ENCODE results near the gene ICA1L. TPM values are rescaled to one million over a fixed set of nuclear protein-coding genes. Genes with fewer than 3 reads are reported as not detected.
"Not testable (repeated sequence)": the region's sequence is repeated elsewhere in the genome, so short reads cannot be mapped to it uniquely, and the experiment has no call there.

The ICA1L gene
- total RNA-seq, 3 donors from 2014 or later = 1.6 to 12.7 (median 2.6) TPM

DNA sequence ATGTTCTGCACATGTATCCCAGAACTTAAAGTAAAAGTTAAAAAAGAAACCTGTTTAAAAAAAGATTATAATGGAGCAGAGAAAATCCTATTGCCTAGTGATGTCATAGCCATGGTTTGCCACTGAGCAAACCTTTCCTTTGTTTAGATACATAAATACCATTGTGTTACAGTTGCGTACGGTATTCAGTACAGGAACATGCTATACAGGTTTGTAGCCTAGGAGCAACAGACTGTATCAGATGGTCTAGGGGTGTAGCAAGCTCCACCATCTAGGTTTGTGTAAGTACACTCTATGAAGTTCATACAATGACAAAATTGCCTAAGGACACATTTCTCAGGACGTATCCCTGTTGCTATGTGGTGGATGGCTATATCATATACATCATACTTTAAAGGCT is 13.0 kb downstream of the ICA1L start:
- no peak for DNase-seq
- Histone ChIP-seq H3K4me3 (no peak overlapping the region), H3K9me3 (no peaks in the 10 kb centered on the region), H3K4me1 (ENCODE audit: low read depth) (no peaks in the 10 kb centered on the region), H3K36me3 (ENCODE audit: low read depth) (no peaks in the 10 kb centered on the region)
- TF ChIP-seq CTCF (IDR thresholded peaks at IDR 0.05) = no peak
- no peak for ATAC-seq
- intact Hi-C loops (cut with DNase I, micrococcal nuclease) = no loop called here

DNA sequence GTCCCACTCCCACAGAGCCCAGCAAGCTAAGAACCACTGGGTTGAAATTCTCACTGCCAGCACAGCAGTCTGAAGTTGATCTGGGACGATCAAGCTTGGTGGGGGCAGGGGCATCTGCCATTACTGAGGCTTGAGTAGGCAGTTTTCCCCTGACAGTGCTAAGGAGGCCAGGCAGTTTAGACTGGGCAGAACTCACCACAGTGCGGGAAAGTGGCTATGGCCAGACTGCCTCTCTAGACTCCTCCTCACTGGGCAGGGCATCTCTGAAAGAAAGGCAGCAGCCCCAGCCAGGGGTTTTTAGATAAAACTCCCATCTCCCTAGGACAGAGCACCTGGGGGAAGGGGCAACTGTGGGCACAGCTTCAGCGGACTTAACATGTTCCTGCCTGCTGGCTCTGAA is 22.2 kb downstream of the ICA1L start:
- DNase-seq; H3K4me3 ChIP-seq; H3K36me3 ChIP-seq (ENCODE audit: low read depth); H3K9me3 ChIP-seq; ATAC-seq; intact Hi-C loops (cut with DNase I, micrococcal nuclease); H3K4me1 ChIP-seq (ENCODE audit: low read depth): not testable (repeated sequence)

GRCh38 chr2:202848813-202849212 is 22.8 kb downstream of the ICA1L start:
- intact Hi-C loops (cut with DNase I, micrococcal nuclease) = no loop called here
- ATAC-seq = no peak
- Histone ChIP-seq H3K4me3 (no peak overlapping the region), H3K36me3 (ENCODE audit: low read depth) (no peaks in the 10 kb centered on the region), H3K4me1 (ENCODE audit: low read depth) (no peaks in the 10 kb centered on the region), H3K9me3 (no peaks in the 10 kb centered on the region)
- no peak for TF ChIP-seq CTCF (IDR thresholded peaks at IDR 0.05)
- DNase-seq = no peak

- Histone ChIP-seq H3K9me3 (no peaks in the 10 kb centered on the region), H3K36me3 (ENCODE audit: low read depth) (no peaks in the 10 kb centered on the region), H3K4me1 (ENCODE audit: low read depth) (no peaks in the 10 kb centered on the region), H3K4me3 (no peak overlapping the region)
- intact Hi-C loops (cut with DNase I, micrococcal nuclease) = no loop called here
- TF ChIP-seq CTCF (IDR thresholded peaks at IDR 0.05) = no peak
- DNase-seq = no peak
- ATAC-seq = no peak
Observed at GRCh38 chr2:202847693-202848524, 23.7 kb downstream of the ICA1L start.

DNA sequence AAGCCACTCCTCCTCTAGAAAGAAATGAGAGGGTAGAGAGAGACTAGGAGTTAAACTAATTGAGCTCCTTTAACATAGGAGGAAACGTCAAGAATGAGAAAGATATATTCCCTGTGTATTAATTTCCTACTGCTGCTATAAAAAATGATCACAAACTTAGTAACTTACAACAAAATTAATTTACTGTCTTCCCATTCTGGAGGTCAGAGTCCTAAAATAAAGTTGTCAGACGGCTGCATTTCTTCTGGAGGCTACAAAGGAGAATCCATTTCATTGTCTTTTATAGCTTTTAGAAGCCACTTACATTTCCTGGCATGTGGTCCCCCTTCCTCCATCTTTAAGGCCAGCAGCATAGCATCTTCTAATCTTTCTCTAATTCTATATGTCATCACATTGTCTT is 26.9 kb downstream of the ICA1L start:
- intact Hi-C loops (cut with DNase I, micrococcal nuclease) = no loop called here

More for the DNA sequence above, 26.9 kb downstream of the ICA1L start:
- no peak for ATAC-seq
- Histone ChIP-seq H3K36me3 (ENCODE audit: low read depth) (no peaks in the 10 kb centered on the region), H3K9me3 (no peaks in the 10 kb centered on the region), H3K4me1 (ENCODE audit: low read depth) (no peaks in the 10 kb centered on the region), H3K4me3 (no peak overlapping the region)
- no peak for DNase-seq
- TF ChIP-seq CTCF (IDR thresholded peaks at IDR 0.05) = no peak
